GM18517 (cell line): ENCODE measurements around the gene HDAC4.
A peak's percentile ranks its signal among the peaks of the same experiment; 100 is the strongest.

Experiments
- ATAC-seq: cut with Tn5 transposase; IDR thresholded peaks from one replicate; pipeline ENCODE4 v1.9.1; 2021; ENCODE audit warnings: mild to moderate bottlenecking, moderate library complexity; ENCODE audit not compliant: unreplicated experiment

The HDAC4 gene

DNA sequence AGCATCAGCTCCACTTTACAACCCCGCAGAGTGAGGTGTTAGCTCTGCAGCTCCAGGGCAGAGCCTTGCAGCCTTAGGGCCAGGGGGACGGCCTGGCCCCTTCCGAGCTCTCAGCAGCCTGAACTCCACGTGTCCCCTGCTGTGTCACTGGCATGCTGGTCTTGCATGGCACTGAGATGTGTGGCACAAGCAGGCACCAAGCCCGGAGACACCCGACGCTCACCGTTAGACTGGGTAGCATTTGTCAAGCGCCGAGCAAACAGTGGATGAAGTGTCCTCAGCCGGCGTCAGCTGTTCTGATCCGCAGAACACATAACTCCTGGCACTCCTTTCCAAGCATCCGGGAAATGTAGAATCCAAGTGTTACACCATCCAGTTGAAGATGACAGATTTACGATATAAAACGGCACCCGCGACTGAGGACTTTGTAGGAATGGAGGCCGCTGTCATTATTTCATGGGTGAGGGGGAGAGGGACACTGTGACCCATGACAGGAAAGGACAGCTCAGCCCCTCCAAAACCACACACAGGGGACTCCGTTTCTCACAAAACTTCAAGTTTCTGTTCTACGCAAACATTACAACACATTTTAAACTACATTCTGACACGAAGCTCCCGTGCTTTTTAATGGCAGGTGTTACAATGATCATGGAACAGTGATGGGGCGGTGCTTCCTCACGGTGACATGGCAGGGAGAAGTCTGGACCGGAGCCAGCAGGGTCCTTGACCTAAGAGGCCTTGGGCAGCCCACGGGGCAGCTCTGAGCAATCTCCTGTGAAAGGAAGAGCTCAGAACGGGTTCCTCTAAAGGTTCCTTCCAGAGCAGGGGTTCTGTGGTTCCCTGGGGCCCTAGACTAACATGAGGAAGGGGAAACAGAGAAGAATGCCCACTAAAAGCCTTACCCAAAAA lies 89.4 kb downstream of the HDAC4 start:
- no peak for ATAC-seq

DNA sequence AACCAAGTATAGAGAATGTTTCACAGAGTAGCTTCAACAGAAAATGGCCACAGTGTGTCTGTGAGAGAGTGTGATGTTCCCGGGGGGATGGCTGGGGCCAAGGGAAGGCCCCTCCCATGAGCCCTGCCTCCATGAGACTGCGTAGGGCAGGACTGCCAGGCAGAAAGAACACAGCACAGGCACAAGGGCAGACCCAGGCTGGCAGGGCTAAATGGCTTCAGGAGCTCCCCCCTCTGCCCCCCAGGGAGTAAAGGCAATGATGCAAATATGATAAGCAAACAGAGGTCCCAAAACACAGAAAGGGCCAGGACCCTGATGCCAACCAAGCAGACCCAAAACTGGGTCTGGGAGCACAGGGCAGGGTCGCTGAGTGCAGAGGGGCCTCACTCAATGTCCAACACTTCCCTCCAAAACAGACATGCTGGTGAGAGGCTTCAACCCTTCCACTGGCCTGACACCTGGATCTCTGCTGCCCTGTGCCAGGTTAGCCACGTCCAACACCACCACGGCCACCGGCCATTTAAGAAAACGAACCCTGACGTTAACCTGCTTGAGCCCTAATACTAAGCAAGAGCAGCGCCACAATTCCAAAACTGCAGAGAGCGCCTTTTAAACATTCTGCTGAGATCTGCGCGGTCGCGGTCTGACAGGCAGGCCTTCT lies 90.3 kb downstream of the HDAC4 start:
- ATAC-seq: no peak

DNA sequence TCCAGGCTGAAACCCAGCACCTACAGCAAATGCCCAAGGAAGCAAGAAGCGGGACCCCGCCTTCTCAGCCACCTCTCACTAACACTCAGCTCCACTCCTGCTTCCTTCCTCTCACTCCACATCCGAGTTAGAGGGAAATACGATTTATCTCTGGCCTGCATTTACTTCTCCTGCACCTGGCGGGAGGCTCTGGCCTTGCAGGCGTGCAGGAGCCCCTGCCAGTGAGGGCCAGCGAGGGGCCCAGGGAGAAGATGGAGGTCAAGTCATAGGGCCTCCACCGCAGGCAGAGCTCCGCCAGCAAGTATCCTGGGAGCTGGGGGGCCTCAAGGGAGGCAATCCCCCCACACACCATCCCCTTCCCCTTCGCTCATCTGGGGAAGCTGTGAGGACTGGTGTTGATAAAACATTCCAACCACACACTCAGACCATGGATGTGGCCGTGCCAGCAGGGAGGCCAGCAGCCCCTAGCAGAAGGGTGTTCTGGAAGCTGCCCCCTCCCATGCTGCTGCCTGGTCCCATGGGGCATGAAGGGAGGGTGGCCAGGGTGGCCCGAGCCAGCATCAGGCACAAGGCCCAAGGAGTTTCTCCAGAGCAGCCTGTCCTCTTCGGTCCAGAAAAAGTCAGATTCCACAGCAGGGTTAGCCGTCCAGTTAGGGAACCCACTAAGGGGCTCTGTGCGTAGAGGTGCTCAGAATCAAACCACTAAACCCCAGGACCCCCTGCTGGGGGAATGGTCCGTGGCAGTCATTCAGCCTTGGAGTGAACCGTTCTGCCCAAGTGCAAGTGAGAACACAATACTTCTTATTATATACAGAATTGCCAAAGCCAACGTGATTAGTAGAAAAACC lies 91.2 kb downstream of the HDAC4 start:
- no peak for ATAC-seq

GRCh38 chr2:239308661-239309397 lies 92.0 kb downstream of the HDAC4 start:
- ATAC-seq: no peak

DNA sequence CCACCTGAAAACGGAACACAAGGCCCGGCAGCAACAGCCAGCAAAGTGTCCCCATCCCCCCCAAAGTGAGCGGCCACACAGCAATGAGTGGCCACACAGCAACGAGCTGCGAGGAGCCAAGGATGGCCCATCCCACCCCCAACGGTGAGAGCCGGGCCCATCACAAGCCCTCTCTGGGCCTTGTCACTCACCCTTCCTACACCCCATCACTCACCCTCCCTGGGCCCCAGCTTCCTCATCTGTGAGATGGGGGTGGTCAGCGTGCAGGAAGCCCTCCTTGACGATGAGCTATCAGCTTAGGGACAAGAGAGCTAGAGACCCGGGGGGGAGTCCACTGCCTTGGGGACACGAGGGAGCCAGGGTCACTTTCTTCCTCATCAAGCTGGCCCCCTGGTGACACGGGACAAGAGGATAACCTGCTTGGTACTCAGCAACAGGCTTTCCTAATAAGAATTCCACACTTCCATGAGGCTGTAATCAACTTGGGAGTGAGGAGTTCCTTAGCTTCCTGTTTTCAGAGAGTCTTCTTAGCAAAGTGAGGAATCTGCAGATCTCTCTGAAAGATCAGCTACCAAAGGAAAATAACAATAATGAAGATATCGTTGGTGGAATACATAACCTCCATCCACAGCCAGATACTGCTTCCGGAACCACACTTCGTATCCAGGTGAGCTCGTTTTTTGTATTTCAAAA lies 92.8 kb downstream of the HDAC4 start:
- no peak for ATAC-seq

DNA sequence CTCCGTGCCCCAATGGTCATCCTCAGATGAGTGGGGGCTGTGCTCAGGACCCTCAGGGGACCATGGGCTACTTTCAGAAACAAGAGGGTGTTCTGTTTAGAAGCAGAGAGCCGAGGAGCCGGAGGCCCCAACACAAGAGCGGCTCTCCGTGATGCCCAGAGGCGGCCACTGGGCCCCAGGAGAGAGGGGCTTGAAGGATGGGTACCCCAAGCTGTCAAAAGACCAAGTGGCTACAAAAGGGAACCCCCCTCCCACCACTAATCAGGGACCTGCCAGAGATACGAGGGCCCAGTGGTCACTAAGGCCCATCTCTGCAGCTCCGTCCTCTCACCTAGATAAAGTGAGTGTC lies 93.6 kb downstream of the HDAC4 start:
- ATAC-seq: no peak

- ATAC-seq: no peak
These were observed 94.3 kb downstream of the HDAC4 start for GRCh38 chr2:239306274-239307220.

DNA sequence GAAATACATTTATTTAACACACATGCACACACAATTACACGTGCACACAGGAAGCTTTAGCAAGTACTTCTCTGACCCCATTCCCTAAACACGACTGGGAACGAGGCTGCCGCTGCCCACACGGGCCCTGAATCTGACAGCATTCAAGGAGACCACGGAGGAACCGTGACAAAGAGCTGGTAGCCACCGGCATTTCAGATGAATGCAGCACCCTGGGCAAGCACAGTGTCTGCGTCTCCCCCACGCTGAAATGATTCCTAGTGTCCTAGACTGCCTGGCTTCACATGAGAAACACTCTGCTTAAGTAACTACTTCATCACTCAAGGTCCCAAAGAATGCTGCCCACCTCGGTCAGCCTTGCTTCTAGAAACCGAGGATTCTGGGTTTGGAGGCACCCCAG lies 95.0 kb downstream of the HDAC4 start:
- no peak for ATAC-seq

DNA sequence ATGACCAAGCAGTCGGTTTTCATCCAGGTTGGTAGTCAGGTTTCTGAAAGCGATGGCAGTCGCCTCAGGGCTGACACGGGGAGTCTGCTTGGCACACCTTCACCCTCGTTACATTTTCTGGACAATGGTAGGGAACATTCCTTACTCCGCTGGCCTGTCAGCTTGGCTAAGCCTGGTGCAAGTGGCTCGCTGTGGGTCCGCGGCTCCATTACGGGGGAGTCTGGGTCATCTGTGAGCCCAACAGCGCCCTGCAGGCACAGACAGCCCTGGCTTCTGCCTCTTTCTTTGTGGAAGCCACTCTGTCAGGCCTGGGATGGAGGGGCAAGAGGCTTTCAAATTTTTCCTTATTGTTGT lies 95.6 kb downstream of the HDAC4 start:
- ATAC-seq: no peak

GRCh38 chr2:239304533-239305221 lies 96.1 kb downstream of the HDAC4 start:
- ATAC-seq: no peak

DNA sequence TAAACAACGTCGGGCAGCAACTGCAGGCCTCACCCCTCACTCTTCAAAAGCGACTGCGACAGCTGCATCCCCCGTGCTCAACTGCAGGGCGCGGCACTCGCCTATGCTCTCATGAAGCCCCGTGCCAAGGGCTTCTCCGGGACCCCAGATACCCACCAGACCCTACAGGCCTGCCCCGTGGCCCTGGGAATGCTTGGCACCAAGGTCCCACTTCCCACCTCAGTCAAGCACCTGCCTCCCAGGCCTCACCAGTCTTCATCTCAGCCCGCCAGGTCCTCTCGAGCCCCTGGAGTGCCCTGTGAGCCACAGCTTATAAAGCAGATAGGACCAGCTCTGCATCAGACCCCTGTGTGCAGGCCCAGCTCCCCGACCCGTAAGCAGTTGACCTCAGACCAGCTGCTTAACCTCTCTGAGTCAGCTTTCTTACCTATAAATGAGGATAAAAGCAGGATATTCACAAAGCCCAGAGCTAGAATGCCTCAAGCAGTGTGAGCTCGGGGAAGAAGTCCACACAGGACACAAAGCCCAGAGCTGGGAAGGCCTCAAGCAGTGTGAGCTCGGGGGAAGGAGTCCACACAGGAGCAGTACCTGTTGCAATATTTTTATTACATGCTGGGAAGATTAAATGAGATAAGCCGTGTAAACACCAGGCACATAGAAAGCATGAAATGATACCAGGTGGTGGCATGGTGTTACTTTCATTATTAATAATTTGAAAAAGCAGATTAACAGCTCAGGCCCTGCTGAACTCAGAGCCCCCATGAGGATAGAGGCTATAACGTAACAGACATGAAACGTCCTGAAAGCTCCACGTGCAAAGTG lies 96.9 kb downstream of the HDAC4 start:
- ATAC-seq: peak; percentile 90

DNA sequence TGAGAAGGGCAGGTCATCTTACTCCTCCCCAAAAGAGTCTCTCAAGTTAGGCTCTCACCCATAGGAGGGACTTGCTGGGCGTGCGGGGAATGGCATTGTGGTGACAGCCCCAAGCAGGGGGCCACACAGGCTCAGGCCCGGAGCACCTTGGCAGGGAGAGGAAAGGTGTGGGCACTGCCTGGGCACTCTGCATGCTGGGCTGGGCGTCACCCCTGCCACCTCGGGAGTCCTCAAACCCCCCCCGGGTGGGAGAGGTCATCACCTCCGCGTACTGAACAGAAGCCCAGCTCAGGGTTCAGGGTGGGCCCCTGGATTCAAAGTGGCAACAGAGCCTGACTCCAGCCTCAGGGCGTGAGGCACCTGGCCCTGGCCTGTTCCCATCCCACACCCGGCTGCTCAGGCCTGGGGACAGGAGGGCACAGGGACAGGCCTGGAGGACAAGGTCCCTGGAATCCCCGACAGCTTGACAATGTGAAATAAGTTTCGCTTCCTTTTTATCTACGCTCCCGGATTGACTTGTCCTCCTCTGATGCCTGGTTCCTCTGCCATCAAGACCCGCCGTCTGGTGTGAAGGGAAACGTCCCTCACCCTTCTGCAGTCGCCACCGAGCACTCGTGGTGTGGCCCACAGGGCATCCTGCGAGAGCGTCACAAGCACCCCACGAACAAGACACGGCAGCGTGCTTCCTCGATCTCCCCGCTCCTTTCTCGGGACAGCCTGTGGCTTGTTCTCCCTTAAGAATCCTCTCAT lies 97.8 kb downstream of the HDAC4 start:
- no peak for ATAC-seq

GRCh38 chr2:239302083-239302807 lies 98.6 kb downstream of the HDAC4 start:
- no peak for ATAC-seq

GRCh38 chr2:239300871-239301735 lies 99.7 kb downstream of the HDAC4 start:
- ATAC-seq: no peak

DNA sequence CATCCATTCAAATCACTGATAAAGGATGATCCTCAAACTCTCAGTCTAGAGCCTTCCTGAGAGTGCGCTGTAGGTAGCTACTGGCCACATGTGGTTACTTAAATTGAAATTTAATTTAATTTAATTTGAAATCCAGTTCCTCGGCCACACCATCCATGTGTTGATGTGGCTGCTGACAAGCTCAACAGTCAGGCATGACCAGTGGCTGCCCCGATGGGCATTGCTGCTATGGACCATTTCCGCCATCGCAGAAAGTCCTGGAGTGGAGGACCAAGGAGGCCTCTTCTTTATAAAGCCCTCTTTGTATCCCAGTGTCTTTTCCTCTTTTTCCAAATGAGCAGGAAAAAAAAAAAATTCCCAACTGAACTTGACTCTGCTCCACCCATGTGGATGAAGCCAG lies 100.6 kb downstream of the HDAC4 start:
- no peak for ATAC-seq
